GM18909 (cell line): ENCODE results near the gene NELL2.
"Not testable (repeated sequence)": the region's sequence is repeated elsewhere in the genome, so short reads cannot be mapped to it uniquely, and the experiment has no call there.

Experiments
- ATAC-seq: cut with Tn5 transposase; IDR thresholded peaks from one replicate; pipeline ENCODE4 v1.9.1; 2021; ENCODE audit warnings: mild to moderate bottlenecking; ENCODE audit not compliant: unreplicated experiment, poor library complexity

The NELL2 gene

DNA sequence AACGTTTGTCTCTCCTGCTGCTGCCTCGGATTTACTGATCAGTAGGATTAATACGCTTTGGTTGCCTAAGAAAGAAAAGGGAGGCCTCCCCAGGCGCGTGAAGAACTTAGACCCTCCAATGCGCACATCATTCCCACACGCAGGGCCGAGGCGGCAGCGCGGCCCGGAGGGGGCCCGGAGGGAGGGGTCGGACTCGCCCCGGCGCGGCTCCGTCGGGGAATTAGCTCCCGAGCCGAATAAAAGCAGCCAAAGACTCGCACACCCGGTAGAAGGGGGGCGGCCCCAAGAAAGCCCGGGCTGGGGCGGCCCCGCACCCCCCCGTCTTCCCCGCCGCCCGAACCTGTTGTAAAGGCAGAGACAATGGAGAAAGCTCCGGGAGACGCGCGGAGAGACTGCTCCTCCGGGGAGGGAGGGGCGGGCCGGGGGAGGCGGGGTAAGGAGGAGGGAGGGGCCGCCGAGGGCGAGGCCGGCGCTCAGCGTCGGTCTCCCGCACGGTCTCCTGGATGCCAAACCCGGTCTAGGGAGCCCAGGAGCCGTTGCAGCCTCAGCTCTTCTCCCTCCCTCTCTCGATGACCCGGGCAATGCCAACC, at the start of gene NELL2:
Gene NELL2, minus strand, starts transcription at position 362 of the 590 bp plus-strand sequence. CDS start 446 bp downstream, outside the sequence.
- ATAC-seq, result no peak

DNA sequence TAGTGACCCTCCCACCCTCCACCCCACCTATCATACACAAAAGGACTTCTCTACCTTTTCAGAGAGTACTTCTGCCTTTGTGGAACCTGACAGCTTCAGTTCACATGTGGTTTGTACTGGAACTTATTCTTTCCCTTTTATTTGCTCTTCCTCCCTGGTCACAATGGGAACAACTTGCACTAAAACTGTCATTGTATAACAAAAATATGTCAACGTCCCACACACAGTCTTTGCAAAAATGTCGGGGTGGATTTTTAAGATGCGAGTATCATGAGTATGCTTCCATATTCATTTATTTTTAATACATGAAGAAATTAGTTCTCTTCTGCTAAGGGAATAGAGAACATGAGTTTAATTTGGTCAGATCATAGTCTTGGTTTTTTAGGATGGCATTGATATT, 45.6 kb upstream of the NELL2 start:
- no peak for ATAC-seq

DNA sequence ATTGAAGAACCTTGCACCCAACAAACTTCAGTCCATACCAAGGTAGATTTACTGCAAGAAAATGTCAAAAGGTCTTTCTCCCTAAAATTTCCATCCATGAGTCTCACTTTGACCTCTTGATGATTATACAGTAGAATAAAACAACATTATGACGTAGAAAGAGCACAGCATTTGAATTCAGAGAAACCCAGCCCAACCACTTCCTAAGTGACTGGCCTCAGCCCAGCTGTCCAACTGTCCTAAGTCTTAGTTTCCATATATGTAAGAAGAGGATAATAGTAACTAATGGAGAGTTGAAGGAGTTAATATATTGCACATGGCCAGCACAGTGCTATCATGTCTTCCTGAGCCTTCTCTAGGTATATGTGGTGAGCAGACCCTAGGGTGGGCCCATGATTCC, 41.0 kb upstream of the NELL2 start:
- no peak for ATAC-seq

DNA sequence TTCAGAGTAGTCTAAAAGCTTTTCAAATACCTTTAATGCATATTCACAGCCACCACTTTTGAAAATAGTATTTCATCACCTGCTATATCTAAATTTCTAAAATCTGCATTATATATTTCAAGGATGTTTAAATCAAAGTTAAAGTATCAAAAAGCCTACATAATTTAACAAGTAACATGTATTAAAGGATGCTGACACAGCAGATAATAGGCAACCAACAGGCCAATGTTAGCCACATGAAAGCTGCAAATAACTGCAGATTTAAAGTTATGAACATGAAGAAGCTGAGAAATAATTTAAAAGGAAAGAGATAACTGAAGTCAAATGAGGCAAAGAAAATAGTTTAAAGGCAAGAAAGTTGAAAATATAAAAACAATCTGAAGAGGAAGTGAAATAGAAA, 39.8 kb upstream of the NELL2 start:
- no peak for ATAC-seq

DNA sequence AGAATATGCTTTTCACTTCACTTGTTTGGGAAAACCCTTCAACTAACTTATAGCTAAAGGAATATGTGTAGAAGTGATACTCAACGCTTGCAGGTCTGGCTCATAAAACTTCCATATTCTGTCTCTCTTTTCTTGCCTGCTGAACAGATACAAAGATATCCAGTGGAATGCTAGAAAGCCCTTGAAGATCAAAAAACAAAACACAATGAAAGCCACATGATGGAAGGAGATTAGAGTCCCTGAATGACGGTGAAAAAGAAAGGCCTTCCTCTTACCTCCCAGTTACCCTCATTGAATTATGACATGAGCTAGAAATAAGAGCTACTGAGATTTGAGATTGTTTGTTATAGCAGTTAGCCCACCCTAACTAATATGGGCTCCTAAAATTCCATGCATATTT, 28.2 kb upstream of the NELL2 start:
- ATAC-seq, result no peak

DNA sequence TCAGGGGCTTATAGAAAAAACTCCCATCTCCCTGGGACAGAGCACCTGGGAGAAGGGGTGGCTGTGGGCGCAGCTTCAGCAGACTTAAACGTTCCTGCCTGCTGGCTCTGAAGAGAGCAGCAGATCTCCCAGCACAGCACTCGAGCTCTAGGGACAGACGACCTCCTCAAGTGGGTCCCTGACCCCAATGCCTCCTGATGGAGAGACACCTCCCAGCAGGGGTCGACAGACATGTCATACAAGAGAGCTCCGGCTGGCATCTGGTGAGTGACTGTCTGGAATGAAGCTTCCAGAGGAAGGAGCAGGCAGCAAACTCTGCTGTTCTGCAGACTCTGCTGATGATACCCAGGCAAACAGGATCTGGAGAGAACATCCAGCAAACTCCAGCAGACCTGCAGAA, 22.0 kb upstream of the NELL2 start:
- not testable (repeated sequence) for ATAC-seq

DNA sequence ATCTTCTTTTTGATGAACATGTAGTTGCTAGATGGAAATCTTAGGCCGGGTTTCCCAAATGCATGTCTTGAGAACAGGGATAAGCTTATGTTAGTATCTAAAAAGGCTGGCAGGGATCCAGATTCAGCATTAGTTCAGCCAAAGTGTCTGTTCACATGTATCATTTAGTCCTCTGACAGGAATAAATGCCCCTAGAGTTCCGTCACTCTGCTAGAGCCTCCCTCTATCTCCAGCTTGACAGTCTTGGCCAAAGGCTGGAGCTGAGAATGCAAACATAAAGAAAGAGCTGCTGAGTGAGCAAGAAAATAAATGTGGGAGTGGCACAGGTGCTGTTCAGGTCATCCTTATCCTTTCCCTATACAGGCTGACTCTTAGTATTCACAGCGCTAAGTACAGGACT, 13.8 kb upstream of the NELL2 start:
- ATAC-seq, result no peak

DNA sequence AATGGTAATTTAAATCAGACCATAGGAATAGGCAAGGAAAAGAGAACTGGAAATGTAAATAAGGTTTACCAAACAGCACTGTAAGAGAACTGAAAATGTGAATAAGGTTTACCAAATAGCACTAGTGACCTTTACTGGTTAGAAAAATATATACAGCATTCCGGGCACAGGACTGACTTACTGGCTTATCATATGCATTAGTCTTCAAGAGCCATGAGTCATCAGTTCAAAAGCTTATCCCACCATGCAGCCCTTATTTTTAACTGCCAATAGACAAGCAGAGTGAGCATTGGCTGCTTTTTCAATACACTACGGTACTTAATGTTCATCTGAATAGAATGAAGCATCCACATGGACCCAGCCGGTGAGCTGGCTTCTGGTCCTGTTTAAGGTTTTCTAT, 13.0 kb upstream of the NELL2 start:
- no peak for ATAC-seq

DNA sequence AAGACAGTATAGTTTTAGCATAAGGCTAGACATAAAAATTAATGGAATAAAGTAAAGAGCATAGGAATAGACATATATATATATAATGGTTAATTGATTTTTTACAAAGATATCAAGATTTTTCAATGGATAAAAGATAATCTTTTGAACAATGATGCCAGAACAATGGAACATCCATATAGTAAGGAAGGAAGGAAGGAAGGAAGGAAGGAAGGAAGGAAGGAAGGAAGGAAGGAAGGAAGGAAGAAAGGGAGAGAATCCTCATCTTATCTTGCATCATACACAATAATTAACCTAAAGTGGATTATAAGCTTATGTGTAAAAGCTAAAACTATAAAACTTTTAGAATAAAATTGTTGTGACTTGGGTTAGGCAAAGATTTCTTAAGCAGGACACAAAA, 9.8 kb upstream of the NELL2 start:
- no peak for ATAC-seq

DNA sequence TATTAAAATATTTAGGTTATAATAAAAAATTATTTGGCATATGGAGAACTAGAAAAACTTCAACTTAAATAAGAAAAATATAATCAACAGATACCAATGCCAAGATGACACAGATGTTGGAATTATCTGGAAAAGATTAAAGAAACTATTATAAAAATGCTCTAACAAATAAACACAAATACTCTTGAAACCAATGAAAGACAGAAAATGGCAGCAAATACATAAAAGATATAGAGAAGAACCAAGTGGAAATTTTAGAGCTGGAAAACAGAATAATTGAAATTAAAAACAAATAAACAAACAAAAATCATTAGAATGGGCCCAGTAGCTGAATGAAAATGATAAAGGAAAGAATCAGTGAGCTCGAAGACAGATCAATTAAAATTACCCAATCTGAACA, 5.1 kb upstream of the NELL2 start:
- ATAC-seq, result no peak

DNA sequence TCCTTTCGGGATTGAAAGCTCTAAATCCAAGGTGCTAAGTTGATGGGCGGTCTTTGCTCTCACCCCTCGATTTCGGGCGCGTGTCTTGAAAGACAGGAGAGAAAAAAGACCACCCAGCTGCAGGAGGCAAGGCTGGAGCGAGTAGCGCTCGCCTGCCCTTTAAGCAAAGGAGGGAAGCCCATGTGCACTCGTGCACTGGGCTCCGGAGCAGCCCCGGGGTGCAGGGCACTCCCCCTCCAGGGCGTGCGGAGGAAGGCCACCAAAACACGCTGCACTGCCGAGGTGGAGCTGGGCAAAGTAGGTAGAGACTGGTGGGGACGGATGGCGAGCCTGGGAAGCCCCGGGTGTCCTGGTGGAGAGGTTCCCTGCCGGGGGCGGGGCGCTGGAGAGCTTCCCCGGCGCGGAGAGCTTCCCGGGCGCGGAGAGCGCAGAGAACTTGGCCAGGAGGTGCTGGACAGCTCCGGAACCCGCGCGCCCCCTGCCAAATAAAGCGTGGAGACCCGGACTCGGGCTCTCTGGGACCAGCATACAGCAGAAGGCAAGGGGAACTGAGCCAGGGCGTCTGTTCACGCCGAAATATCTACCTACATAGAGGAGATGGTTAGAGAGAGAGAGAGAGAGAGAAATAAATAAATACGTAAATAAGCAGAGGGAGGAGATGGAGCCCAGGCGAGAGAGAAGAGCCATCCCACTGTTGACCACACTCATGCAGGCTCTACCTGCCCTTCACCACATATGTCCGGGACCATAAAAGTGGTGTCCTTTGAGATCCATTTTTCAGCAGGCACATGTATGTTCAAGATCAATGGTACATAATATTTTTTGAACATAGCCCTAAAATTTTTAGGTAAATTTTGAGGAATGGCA, 662 bp upstream of the NELL2 start:
- ATAC-seq, result no peak

DNA sequence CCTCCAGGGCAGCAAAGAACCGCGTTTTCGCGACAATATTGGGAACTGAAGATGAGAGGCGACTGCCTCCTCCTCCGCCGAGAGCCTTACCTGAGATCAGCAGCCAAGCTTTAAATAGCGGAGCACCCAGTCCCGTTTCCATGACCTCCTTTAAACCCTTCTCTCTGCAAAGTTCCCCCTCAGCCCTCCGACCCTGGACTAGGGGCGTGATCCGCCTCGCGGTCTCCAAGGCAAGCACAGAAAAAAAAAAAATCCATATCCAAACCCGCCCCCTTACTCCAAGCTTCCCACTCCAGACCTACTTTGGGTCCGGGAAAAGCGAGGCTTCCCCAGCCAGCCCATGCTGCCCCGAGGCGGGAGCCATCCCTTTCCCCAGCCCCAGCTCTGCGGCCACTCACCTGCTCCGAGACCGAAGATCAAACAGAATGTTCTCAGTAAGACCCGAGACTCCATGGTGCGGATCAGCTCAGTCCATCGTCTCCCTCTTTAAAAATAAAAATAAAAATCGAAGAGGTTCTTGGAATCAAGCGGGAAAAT, 630 bp downstream of the NELL2 start:
- no peak for ATAC-seq

DNA sequence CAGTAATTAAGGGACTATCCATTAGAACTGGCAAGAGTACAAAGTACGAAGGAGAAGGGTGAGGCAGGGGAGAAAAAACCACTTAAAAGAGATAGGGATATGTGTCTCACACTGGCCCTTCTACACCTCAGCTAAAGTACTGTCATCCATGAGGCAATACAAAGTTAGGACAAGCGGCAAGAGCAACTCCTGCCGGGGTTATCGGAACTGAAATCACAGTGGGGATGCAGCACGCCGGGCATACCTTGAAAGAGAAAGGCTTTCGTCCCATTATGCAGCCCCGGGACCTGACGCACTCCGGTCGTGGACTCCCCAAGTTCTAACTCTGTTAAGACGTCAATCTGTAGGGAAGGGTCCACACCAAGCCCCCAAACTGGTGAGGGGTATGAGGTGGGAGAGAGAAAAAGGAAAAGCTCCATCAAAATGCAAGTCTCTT, 1.1 kb downstream of the NELL2 start:
- ATAC-seq, result no peak

DNA sequence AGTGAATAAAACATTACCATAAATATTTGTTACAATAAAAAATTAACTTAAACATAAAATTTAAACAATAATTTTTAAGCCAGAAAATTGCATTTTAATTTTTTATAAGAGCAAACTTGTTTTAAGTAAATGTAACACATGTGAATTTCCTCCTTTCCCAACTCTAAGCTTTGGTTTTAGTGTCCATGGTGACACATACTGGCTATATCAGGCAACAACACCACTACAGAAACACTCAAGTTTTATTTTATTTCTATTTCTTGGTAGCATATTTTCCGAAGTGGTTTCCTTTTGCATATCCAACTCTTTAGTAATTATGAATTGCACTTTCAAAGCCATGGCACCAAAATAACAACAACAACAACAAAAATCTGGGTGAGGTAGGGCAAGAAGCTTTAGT, 2.2 kb downstream of the NELL2 start:
- ATAC-seq, result no peak

DNA sequence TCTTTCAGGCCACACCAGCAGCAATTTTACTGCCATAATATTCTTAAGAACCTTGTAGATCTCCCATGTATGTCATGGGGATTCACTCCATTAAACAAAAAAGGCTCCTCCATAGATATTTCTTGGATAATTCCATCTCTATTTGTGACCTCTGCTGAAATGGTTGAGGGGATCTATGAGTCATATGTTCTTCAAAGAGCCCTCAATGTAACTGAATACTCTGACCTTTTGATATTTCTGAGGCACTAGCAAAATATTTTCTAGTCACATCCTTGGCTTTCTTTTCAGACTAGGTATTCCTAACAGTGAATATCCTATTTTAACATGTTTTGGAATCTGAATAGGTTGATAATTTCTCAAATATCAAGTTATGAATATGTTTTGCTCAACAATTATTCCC, 6.6 kb downstream of the NELL2 start:
- no peak for ATAC-seq

DNA sequence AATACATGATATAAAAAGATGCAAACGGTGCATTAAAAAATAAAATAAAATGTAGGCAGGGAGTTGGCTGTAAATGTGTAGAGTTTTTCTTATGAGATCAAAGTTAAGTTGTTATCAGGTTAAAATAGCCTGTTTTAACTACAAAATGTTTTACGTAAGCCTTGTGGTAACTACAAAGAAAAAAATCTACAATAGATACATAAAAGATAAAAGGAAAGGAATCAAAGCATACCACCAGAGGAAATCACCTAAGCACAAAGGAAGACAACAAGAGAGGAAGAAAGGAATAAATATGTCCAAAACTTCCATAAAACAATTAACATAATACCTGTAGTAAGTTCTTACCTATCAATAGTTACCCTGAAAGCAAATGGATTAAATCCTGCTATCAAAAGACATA, 12.2 kb downstream of the NELL2 start:
- no peak for ATAC-seq

DNA sequence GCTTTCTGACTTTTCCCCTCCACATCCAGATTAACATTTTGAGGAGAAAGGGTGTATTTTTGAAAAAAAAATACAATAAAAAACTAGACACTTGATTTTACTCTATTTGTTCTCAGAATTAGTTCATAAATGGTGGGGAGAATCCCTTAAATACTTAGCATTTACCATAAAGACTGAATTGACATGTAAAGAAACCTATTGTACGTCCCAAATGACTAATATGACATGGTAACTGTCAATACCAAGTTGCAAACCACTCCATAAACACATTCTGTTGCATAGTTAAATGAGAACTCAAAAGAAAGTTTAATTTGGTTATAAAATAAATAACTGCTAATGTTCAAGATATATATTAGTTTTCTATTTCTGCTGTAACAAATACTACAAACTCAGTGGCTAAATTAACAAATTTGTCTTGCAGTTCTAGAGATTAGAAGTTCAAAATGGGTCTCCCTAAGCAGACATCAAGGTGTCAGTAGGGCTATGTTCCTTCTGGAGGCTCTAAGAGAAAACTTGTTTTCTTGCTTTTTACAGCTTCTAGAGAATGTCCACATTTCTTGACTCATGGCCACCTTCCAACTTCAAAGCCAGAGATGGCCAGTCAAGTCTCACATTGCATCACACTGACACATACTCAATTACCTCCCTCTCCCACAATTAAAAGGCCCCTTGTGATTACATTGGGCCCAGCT, 16.0 kb downstream of the NELL2 start:
- ATAC-seq, result no peak

DNA sequence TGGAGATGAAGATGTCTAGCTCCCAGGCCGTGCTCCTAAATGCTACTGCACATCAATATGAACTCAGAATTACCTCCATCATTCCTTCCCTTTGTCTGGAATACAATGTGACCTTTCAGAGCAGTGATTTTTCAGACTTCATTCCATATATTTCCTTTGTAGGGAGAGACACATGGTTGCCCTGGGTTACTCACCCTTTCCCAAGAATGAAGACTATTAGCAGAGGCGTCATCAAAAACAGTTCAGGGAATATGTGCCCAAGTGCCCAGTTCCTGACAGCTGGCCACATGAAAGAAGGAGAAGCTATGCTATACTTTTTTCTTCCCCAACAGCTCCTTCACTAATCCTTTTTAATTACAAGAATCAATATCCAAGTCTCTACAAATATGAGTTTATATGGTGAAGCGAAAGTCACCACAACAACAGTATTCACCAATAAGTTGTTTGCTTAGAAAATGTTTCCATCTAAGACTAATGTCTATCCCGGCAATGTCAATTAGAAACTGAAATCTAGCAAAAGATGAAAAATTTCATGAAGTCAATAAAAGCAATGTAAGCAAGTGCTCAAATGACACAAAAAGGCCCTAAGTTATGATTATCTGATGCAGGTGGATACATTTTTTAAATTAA, 17.8 kb downstream of the NELL2 start:
- ATAC-seq, result no peak

DNA sequence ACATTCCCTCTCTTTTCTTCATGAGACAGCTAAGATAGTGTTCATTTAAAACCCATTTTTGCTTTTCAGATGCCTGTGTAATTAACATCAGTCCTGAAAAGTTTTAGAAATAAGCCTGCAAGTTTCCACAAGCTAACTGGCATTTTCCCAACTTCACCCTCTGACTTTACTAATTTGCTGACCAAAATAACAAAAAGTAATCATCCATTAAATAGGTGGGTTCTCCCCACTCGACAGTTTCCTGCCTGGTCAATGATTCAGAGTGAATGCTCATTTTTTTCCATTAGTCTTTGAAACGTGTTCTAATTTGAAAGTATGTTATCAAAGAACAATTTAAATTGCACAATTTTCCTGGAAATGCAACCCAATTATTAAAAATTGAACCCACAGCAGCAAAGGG, 23.6 kb downstream of the NELL2 start:
- no peak for ATAC-seq

DNA sequence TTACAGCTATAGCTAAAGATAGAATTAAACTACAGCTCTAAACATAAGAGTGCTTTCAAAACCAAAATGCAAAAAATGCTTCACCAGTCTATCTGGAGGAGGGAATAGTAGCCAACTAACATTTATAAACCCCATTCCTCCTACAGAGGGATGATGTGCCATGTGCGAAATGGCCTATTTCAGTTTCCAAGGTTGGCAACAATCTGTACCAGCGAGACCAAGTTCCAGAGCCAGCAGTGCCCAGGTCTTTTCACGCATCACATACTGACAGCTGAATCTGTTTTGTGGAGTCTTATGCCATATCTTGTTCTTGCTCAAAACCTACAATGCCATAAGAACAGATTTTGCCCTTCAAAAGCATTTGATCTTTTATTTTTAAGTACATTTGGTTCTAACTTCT, 24.5 kb downstream of the NELL2 start:
- ATAC-seq, result no peak

DNA sequence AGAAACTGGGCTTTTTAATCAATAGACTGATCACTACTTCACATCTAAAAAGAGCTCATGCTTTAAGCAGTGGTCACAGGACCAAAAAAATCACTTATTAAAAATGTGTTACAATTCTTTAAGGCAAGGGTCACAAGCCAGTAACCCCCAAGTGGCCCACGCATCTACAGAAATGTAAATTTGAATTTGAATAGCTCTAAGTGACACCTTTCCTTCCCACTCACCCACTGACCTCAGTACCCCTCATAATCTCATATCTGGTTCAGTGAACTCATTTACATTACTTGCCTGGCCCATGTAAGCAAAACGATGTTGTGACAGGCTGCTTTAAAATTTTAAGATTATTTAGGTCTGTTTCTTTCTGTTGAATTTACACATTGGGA, 27.4 kb downstream of the NELL2 start:
- ATAC-seq, result peak; percentile 52
